IPS-NIHi7 (cell line): ENCODE measurements around the gene CUL9.
"Not testable (repeated sequence)": the region's sequence is repeated elsewhere in the genome, so short reads cannot be mapped to it uniquely, and the experiment has no call there.

ENCODE experiments used
- DNase-seq: peaks from one replicate; pipeline ENCODE4 v3.0.0; 2012; ENCODE audit warnings: mixed read lengths; ENCODE audit errors: extremely low spot score

Gene CUL9

GRCh38 chr6:43181942-43182860, at the start of gene CUL9:
CUL9 (plus strand) TSS chr6:43182196; CDS start chr6:43184311, 2,115 bp downstream.
- DNase-seq: peak; percentile 80

GRCh38 chr6:43138267-43138666, 43.7 kb upstream of the CUL9 start:
- DNase-seq: no peak

- not testable (repeated sequence) for DNase-seq
Observed at GRCh38 chr6:43139973-43140372, 42.0 kb upstream of the CUL9 start.

GRCh38 chr6:43141644-43142043, 40.4 kb upstream of the CUL9 start:
- DNase-seq: no peak

- no peak for DNase-seq
Observed at GRCh38 chr6:43142101-43142500, 39.9 kb upstream of the CUL9 start.

GRCh38 chr6:43143235-43144128, 38.5 kb upstream of the CUL9 start:
- peak; percentile 99 for DNase-seq

- no peak for DNase-seq
Observed at GRCh38 chr6:43144879-43145278, 37.1 kb upstream of the CUL9 start.

GRCh38 chr6:43146261-43146660, 35.7 kb upstream of the CUL9 start:
- DNase-seq: no peak

GRCh38 chr6:43146709-43147688, 35.0 kb upstream of the CUL9 start:
- no peak for DNase-seq

- DNase-seq: no peak
Observed at GRCh38 chr6:43147691-43148477, 34.1 kb upstream of the CUL9 start.

- DNase-seq: no peak
Observed at GRCh38 chr6:43149265-43149664, 32.7 kb upstream of the CUL9 start.

- no peak for DNase-seq
Observed at GRCh38 chr6:43150051-43150751, 31.8 kb upstream of the CUL9 start.

GRCh38 chr6:43159599-43159998, 22.4 kb upstream of the CUL9 start:
- no peak for DNase-seq

- no peak for DNase-seq
Observed at GRCh38 chr6:43163899-43164298, 18.1 kb upstream of the CUL9 start.

- DNase-seq: peak; percentile 79
Observed at GRCh38 chr6:43170417-43170930, 11.5 kb upstream of the CUL9 start.

- peak; percentile 92 for DNase-seq
Observed at GRCh38 chr6:43170931-43171706, 10.9 kb upstream of the CUL9 start, which contains the start of gene SRF. SRF (plus strand) TSS chr6:43171269; CDS start chr6:43171657, 388 bp downstream.

- no peak for DNase-seq
Observed at GRCh38 chr6:43171707-43172103, 10.3 kb upstream of the CUL9 start.

- peak; percentile 38 for DNase-seq
Observed at GRCh38 chr6:43172104-43173007, 9.6 kb upstream of the CUL9 start.
